GM12864 (cell line): ENCODE data around the gene LANCL3.

Experiments
- DNase-seq: peaks from one replicate; pipeline ENCODE4 v3.0.0-alpha.2; 2011; ENCODE audit warnings: low read depth
- H3K4me3 ChIP-seq: 2 replicates; pipeline ENCODE4 v1.5.1; 2011; ENCODE audit warnings: mild to moderate bottlenecking, low read depth, low read length, control low read depth
- TF ChIP-seq, protein P1 (sequence below): IDR thresholded peaks from 2 replicates; pipeline ENCODE4 v1.5.1; 2011; ENCODE audit warnings: low read depth, mild to moderate bottlenecking, moderate library complexity, low read length, control low read depth, inconsistent platforms; ENCODE audit errors: missing control alignments

Gene LANCL3

DNA sequence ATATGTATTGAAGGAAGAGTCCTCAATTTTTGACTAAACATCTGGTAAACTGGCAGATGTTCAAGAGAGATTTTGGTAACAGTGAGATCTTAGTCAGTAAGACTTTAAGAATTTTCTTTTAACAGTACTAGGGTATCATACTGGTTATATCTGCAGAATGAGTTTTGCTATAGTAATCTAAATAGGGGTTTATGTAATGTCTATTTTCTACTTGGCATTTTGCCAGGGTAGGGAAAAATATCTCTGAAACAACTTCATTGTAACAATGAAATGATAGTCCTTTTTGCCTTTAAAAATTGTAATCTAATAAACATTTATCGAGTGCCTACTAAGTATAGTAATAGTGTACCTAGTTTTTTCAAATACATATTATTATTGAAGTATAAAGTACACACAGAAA lies 146.2 kb downstream of the LANCL3 start:
- DNase-seq = no peak
- TF ChIP-seq, protein P1, sequence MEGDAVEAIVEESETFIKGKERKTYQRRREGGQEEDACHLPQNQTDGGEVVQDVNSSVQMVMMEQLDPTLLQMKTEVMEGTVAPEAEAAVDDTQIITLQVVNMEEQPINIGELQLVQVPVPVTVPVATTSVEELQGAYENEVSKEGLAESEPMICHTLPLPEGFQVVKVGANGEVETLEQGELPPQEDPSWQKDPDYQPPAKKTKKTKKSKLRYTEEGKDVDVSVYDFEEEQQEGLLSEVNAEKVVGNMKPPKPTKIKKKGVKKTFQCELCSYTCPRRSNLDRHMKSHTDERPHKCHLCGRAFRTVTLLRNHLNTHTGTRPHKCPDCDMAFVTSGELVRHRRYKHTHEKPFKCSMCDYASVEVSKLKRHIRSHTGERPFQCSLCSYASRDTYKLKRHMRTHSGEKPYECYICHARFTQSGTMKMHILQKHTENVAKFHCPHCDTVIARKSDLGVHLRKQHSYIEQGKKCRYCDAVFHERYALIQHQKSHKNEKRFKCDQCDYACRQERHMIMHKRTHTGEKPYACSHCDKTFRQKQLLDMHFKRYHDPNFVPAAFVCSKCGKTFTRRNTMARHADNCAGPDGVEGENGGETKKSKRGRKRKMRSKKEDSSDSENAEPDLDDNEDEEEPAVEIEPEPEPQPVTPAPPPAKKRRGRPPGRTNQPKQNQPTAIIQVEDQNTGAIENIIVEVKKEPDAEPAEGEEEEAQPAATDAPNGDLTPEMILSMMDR = no peak
- H3K4me3 ChIP-seq = no peak overlapping the region

DNA sequence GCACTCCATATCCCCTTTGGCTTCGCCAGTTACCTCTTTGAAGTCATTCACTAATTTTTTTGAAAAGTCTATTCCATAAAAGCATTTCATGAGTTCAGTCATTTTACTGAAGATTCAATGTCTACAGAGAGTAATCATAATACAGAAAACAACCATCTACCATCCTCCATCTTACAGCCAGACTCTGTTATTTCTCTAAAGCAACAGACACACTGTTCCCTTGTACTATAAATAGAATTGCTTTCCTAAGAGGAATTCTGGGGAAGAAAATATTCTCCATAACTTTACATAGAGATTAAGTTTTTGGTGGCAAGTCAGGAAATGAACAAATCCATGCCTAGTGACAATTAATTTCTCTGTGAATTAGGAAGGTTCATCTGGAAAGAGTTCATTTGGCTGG lies 151.1 kb downstream of the LANCL3 start:
- TF ChIP-seq, protein P1 = no peak
- DNase-seq = no peak
- H3K4me3 ChIP-seq = no peak overlapping the region

DNA sequence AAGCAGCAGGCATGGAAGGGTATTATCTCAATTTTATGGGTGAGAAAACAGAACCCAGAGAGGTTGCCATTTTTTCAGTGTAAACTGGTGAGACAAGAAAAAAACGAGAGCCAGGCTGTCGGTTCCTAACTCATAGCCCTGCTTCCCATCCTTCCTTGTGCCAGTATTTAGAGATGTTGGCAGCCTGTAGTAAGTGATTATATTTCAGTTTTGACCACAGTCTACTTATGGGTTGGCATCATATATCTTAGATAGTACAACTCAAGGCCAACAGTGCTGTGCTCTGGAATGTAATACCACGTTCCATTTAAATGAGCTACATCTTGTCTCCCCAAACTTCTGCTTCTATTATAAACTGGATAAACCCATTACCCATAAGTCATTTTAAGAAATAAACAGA lies 154.9 kb downstream of the LANCL3 start:
- TF ChIP-seq, protein P1 = no peak
- no peak for DNase-seq
- no peak overlapping the region for H3K4me3 ChIP-seq
